Epithelial cell of esophagus (primary cell): ENCODE data around the gene OSBPL7.

ENCODE experiments used
- DNase-seq: peaks from one replicate; pipeline ENCODE4 v3.0.0; 2010; ENCODE audit warnings: low read depth
- H3K4me3 ChIP-seq: 2 replicates; pipeline ENCODE4 v1.5.1; 2011; ENCODE audit warnings: mild to moderate bottlenecking, low read length, control low read depth
- TF ChIP-seq, protein P1 (sequence below): IDR thresholded peaks from 2 replicates; pipeline ENCODE4 v1.5.1; 2011; ENCODE audit warnings: low read depth, mild to moderate bottlenecking, low read length, control low read depth, inconsistent platforms; ENCODE audit not compliant: insufficient read depth; ENCODE audit errors: missing control alignments

Gene OSBPL7

DNA sequence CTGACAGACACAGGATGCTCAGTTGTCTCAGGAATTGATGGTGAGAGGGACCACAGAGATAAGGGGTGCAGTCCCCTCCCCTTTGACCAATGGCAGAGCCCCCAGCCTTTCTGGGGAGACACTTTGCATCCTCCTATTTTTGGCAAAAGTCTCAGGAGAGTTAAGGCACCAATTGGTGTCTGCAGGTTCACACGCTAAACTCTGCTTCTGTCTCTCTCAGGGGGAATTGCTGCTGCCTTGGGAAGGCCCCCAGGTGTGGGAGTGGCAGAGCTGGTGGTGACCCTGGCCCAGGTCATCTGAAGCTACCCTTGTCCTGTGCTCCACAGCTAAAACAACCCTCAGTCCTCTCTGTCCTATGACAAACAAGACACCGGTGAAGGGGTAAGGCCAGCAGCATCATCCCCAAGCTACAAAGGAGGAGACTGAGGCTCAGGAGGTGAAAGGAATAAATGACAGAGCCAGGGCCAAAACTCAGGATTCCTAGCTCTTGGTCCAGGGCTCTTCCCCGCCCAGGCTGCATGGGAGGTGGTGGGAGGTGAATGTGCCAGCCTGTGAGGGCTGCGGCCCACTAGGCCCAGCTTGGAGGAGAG, 20.3 kb downstream of the OSBPL7 start:
- H3K4me3 ChIP-seq, result no peak overlapping the region
- TF ChIP-seq, protein P1, sequence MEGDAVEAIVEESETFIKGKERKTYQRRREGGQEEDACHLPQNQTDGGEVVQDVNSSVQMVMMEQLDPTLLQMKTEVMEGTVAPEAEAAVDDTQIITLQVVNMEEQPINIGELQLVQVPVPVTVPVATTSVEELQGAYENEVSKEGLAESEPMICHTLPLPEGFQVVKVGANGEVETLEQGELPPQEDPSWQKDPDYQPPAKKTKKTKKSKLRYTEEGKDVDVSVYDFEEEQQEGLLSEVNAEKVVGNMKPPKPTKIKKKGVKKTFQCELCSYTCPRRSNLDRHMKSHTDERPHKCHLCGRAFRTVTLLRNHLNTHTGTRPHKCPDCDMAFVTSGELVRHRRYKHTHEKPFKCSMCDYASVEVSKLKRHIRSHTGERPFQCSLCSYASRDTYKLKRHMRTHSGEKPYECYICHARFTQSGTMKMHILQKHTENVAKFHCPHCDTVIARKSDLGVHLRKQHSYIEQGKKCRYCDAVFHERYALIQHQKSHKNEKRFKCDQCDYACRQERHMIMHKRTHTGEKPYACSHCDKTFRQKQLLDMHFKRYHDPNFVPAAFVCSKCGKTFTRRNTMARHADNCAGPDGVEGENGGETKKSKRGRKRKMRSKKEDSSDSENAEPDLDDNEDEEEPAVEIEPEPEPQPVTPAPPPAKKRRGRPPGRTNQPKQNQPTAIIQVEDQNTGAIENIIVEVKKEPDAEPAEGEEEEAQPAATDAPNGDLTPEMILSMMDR, result no peak
- DNase-seq, result no peak

DNA sequence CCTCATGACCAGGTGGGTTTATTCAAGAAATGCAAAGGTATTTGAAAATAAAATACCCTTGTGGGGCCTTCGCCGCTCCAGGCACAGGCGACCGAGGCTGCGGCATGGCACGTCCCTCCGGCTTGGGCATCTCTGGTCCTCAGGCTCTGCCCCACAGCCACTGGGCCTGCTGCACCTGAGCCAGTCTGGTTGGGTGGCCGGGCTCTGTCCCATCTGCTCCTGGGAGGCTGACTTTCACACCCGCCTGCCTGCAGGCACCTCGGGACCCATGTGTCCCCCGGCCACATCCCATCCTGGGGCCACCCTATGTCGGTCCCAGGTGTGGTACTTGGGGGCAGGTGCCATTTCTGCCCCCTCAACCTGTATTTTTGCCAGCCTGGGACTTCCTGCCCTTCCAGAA, 20.9 kb downstream of the OSBPL7 start:
- no peak overlapping the region for H3K4me3 ChIP-seq
- TF ChIP-seq, protein P1, result no peak
- DNase-seq, result no peak

DNA sequence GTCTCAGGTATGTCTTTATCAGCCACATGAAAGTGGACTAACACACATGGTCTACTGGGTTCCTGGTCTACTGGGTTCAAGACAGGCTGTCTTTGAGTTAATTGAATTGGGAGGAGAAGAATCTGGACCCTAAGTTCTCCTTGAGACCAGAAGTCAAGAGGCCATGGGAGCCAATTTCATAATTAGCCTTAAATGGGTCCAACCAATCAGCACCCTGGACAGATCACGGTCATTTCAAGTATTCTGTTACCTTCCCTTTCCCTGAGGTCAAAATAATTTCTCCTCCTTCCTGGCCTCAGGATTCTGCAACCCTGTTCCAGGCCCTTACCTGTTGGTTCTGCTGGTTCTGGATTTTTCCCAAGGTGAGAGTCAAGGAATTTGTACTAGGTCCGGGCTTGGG, 23.8 kb downstream of the OSBPL7 start:
- peak; percentile 34 for DNase-seq
- H3K4me3 ChIP-seq, result no peak overlapping the region
- TF ChIP-seq, protein P1, result no peak

DNA sequence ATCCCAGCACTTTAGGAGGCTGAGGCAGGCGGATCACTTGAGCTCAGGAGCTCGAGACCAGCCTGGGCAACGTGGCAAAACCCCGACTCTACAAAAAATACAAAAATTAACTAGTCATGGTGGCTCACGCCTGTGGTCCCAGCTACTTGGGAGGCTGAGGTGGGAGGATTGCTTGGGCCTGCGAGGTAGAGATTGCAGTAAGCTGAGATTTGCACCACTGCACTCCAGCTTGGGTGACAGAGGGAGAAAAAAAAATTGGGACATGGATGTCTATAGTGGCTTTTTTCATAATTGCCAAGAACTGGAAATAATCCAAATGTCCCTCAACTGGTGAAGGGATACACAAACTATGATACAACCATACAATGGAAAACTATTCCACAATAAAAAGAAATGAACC, 28.6 kb downstream of the OSBPL7 start:
- TF ChIP-seq, protein P1, result no peak
- H3K4me3 ChIP-seq, result no peak overlapping the region
- no peak for DNase-seq

DNA sequence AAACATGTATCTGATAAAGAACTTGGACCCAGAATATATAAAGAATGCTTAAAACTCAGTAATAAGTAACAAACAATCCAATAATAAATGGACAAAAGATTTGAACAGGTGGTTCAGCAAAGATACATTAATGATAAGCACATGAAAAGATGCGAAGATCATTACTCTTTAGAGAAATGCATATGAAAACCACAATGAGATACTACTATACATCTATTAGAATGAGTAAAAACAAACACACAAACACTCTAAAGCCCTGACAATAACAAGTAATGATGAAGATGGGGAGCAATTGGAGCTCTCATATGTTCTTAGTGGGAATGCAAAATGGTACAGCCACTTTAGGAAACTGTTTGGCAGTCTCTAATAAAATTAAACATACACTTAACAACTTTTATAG, 29.1 kb downstream of the OSBPL7 start:
- H3K4me3 ChIP-seq, result no peak overlapping the region
- TF ChIP-seq, protein P1, result no peak
- no peak for DNase-seq

DNA sequence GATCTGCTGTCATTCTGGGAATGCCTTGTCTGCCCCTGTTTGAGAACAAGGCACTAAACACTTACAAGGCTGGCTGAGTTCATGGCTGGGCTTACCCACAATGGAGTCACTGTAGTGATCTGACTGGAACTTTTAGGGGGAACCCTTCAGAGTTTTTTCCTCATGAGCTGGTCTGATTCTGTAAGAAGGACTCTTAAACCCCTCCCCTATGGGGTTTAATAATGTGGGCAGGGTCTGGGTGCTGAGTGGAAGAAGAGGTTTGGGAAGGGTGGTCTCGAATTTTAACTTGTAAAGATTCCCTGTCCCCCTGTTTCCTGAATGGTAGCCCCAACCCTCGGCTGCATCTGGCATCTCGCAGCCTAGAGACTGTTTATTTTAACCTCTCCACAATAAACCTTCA, 30.6 kb downstream of the OSBPL7 start:
- no peak overlapping the region for H3K4me3 ChIP-seq
- DNase-seq, result no peak
- TF ChIP-seq, protein P1, result no peak
